B cell (primary cell): ENCODE results near the gene ZNF804A. TPM values are rescaled to one million over a fixed set of nuclear protein-coding genes. Genes with fewer than 3 reads are reported as not detected.

Experiments
- ATAC-seq: fragments of 200-7000 bp; cut with Tn5 transposase; one replicate; pipeline ENCODE4 v1.10.0; 2021; ENCODE audit warnings: low read depth, mild to moderate bottlenecking, moderate number of reproducible peaks, moderate library complexity
- CTCF ChIA-PET: fragments of 350-600 bp; sonication (Branson Sonifier 250); formaldehyde crosslinking; loops from one replicate; lab custom pipeline; 2021; ENCODE audit warnings: antibody characterized with exemption, inconsistent platforms; lab: Charles Lee
- POLR2A ChIA-PET: fragments of 350-600 bp; sonication (Branson Sonifier 250); formaldehyde crosslinking; loops from one replicate; lab custom pipeline; 2021; ENCODE audit warnings: antibody characterized with exemption; lab: Charles Lee
- DNase-seq: peaks from one replicate; pipeline ENCODE4 v3.0.0; 2013
- H2AFZ ChIP-seq: 2 replicates; pipeline ENCODE4 v1.6.1; 2012; ENCODE audit warnings: mild to moderate bottlenecking, low read depth, low read length; ENCODE audit not compliant: insufficient read depth, poor library complexity, severe bottlenecking
- H3K27ac ChIP-seq, 2 donors: 1 replicate in 1 of 2; 2 replicates in 1 of 2; pipeline ENCODE4 v1.5.1; 2012 to 2013; ENCODE audit warnings: low read length in 2 of 2, mild to moderate bottlenecking in 2 of 2, moderate library complexity in 1 of 2
- H3K27me3 ChIP-seq, 4 experiments: fragments of 200-600 bp in 1 of 4; sonication (generic) in 1 of 4; replicated peaks in 1 of 4; 1 replicate in 2 of 4; 2 replicates in 2 of 4; pipeline versions ENCODE4 v1.6.1 to v1.7.0; 2013 to 2016; ENCODE audit warnings: low read length in 3 of 4, mild to moderate bottlenecking in 2 of 4, mixed read lengths in 1 of 4, moderate library complexity in 1 of 4; ENCODE audit not compliant: insufficient read depth in 4 of 4, control insufficient read depth in 3 of 4; ENCODE audit errors: control extremely low read depth in 1 of 4
- H3K36me3 ChIP-seq, 2 experiments: replicated peaks in 1 of 2; 1 replicate in 1 of 2; 2 replicates in 1 of 2; pipeline versions ENCODE4 v1.6.1 to v1.7.1; 2013; ENCODE audit warnings: low read length in 1 of 2; ENCODE audit not compliant: insufficient read depth in 2 of 2, control insufficient read depth in 1 of 2; ENCODE audit errors: control extremely low read depth in 1 of 2, extremely low read depth in 1 of 2
- H3K4me1 ChIP-seq, 2 donors: fragments of 200-600 bp in 1 of 2; sonication (generic) in 1 of 2; 1 replicate in 1 of 2; 2 replicates in 1 of 2; pipeline versions ENCODE4 v1.5.1 to v1.6.1; 2013 to 2017; ENCODE audit warnings: low read length in 2 of 2; ENCODE audit not compliant: control insufficient read depth in 2 of 2, insufficient read depth in 2 of 2
- H3K4me2 ChIP-seq: replicated peaks from 2 replicates; pipeline ENCODE3; 2012; ENCODE audit warnings: mild to moderate bottlenecking, low read depth, low read length; ENCODE audit not compliant: poor library complexity, severe bottlenecking
- H3K4me3 ChIP-seq, 5 experiments: fragments of 200-600 bp in 1 of 5; sonication (generic) in 1 of 5; 1 replicate in 3 of 5; 2 replicates in 2 of 5; pipeline versions ENCODE4 v1.5.1 to v1.7.0; 2011 to 2016; ENCODE audit warnings: low read length in 4 of 5, mild to moderate bottlenecking in 4 of 5, low read depth in 2 of 5, control low read depth in 1 of 5, moderate library complexity in 1 of 5; ENCODE audit not compliant: insufficient read depth in 1 of 5; ENCODE audit errors: control extremely low read depth in 1 of 5, extremely low read depth in 1 of 5
- H3K79me2 ChIP-seq: fragments of 200-600 bp; sonication (generic); one replicate; pipeline ENCODE4 v1.6.0; 2016; ENCODE audit warnings: low read length; ENCODE audit not compliant: control insufficient read depth, insufficient read depth
- H3K9ac ChIP-seq: fragments of 200-600 bp; sonication (generic); 2 replicates; pipeline ENCODE4 v1.6.1; 2017; ENCODE audit warnings: mild to moderate bottlenecking, low read length, moderate library complexity
- H3K9me3 ChIP-seq, 3 donors: one replicate each; pipeline versions ENCODE4 v1.6.1 to v1.7.1; 2013; ENCODE audit warnings: low read length in 2 of 3; ENCODE audit not compliant: control insufficient read depth in 2 of 3, insufficient read depth in 1 of 3; ENCODE audit errors: control extremely low read depth in 1 of 3
- H4K20me1 ChIP-seq: 2 replicates; pipeline ENCODE4 v1.6.0; 2012; ENCODE audit warnings: mild to moderate bottlenecking, low read length; ENCODE audit not compliant: insufficient read depth, control insufficient read depth, poor library complexity, severe bottlenecking
- H3K27ac Mint-ChIP-seq: one replicate; pipeline ENCODE4 v1.8.0; 2021; ENCODE audit warnings: mixed read lengths
- H3K27me3 Mint-ChIP-seq: one replicate; pipeline ENCODE4 v1.8.0; 2021; ENCODE audit warnings: mixed read lengths
- H3K4me1 Mint-ChIP-seq: one replicate; pipeline ENCODE4 v1.8.0; 2021; ENCODE audit warnings: mixed read lengths
- H3K4me3 Mint-ChIP-seq: one replicate; pipeline ENCODE4 v1.8.0; 2021; ENCODE audit warnings: mixed read lengths
- H3K9me3 Mint-ChIP-seq: one replicate; pipeline ENCODE4 v1.8.0; 2022; ENCODE audit warnings: mixed read lengths; ENCODE audit not compliant: insufficient read depth
- CTCF ChIP-seq: fragments of 200-600 bp; IDR thresholded peaks from one replicate; pipeline ENCODE4 v1.8.0; 2022; ENCODE audit warnings: antibody characterized with exemption, mild to moderate bottlenecking
- EZH2 ChIP-seq: IDR thresholded peaks from 2 replicates; pipeline ENCODE4 v1.6.1; 2012; ENCODE audit warnings: borderline replicate concordance, low read depth, mild to moderate bottlenecking, moderate library complexity, low read length; ENCODE audit not compliant: insufficient read depth, poor library complexity, severe bottlenecking
- WGBS: methylation state at CpG from one replicate; pipeline ENCODE4 v1.1.5; 2013; ENCODE audit warnings: missing lambda C conversion rate; ENCODE audit not compliant: insufficient coverage; 5-methylcytosine and 5-hydroxymethylcytosine counted together
- intact Hi-C: fragments of 100-400 bp; cut with micrococcal nuclease; formaldehyde crosslinking; loops from one replicate; pipeline ENCODE4 v1.10.0; 2022
- polyA minus RNA-seq: library from RNA; depleted of rRNA, polyadenylated mRNA; stranded (reverse); fragments of >200 nt; gene quantifications from 2 replicates; pipeline ENCODE4 v1.2.3, GENCODE V29; 2012
- polyA plus RNA-seq: library from polyadenylated mRNA; depleted of rRNA; stranded (reverse); fragments of >200 nt; gene quantifications from 2 replicates; pipeline ENCODE4 v1.2.3, GENCODE V29; 2012
- total RNA-seq, 2 donors: library from RNA; stranded (reverse); fragments of 120-200 nt in 1 of 2; gene quantifications; 1 replicate in 1 of 2; 2 replicates in 1 of 2; pipeline versions ENCODE4 v1.2.3 to v1.2.4, GENCODE V29; 2013 to 2022

The ZNF804A gene
- 2.4 TPM in 2 replicates for total RNA-seq
- total RNA-seq (2013), result 1.4 TPM
- 0.58 and 1.2 TPM in 2 replicates for polyA plus RNA-seq
- 2.6 and 4.8 TPM in 2 replicates for polyA minus RNA-seq

- H2AFZ ChIP-seq, result peak within 1 kb of the TSS; percentile 76
Observed at GRCh38 chr2:184598316-184599053, at the start of gene ZNF804A. Gene ZNF804A (plus strand): TSS chr2:184598529. CDS start chr2:184598960, 431 bp downstream.

More at GRCh38 chr2:184598316-184599053, at the start of gene ZNF804A:
- Histone ChIP-seq H3K36me3 (no peaks in the 10 kb centered on the region), H3K4me2 (peak within 1 kb of the TSS; percentile 88), H3K9me3 (peaks cover 0 to 3% (median 0%) of the 10 kb centered on the region in 3 donors), H3K79me2 (peaks cover 3% of the 10 kb centered on the region), H4K20me1 (no peaks in the 10 kb centered on the region), H3K4me3 (peak within 1 kb of the TSS; percentile 38 to 66 (median 62)), H3K9ac (peak within 1 kb of the TSS; percentile 78), H3K4me1 (peaks cover 16 to 26% of the 10 kb centered on the region in 2 donors), H3K27ac (peak within 1 kb of the TSS; percentile 37 to 73), H3K27me3 (peaks cover 0 to 14% (median 8%) of the 10 kb centered on the region in 4 experiments)
- TF ChIP-seq CTCF (no peak), EZH2 (no peak)
- H3K27me3 Mint-ChIP-seq, result peaks cover 15% of the 10 kb centered on the region
- H3K4me3 Mint-ChIP-seq, result peak within 1 kb of the TSS; percentile 91
- under 1% methylated on average over 84 of the region's 88 CpGs for WGBS
- H3K27ac Mint-ChIP-seq, result peak within 1 kb of the TSS; percentile 76
- ChIA-PET CTCF (no interaction called here), POLR2A (interaction anchor here (0.6 kb wide), 1 partner anchor 9 kb away, joined by 6 read pairs; no protein-coding TSS in a partner anchor)
- no peaks in the 10 kb centered on the region for H3K9me3 Mint-ChIP-seq
- peak; percentile 86 for ATAC-seq
- peak; percentile 79 for DNase-seq
- peaks cover 28% of the 10 kb centered on the region for H3K4me1 Mint-ChIP-seq
- intact Hi-C loops, result loop anchor here (2.0 to 5.0 kb wide), 2 partner anchors 134 to 1886 kb away; no protein-coding TSS in a partner anchor
